ENCODE data around the gene FN3KRP.

DNA sequence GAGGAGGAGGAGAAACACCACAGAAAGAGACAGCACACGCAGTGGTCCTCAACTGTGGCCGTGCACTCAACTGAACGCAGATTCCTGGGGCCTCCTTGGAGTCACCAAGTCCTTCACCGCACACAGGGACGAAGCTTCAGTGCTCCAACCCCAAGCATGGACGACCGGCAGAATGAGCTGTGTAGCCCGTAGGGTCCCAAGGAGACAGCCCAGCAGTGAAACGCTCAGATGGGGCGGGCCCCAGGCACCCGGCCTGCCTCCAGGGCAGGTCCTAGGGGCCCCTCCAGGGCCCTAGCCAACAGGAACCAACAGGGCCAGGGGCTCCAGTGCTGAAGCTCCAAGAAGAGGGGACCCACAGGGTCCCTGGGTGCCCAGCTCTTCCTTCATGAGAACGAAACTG, 31.2 kb upstream of the FN3KRP start:
- no peak for TF ChIP-seq POLR2AphosphoS5 (IDR thresholded peaks at IDR 0.05; ENCODE audit: low read depth, low read length)
- no peak for TF ChIP-seq POLR2A (IDR thresholded peaks at IDR 0.05; ENCODE audit: low read depth, low read length)

Measured in GM12892 (cell line).